ENCODE results near the gene AFAP1. TPM values are rescaled to one million over a fixed set of nuclear protein-coding genes. Genes with fewer than 3 reads are reported as not detected.

Gene AFAP1
- total and polyA plus RNA-seq, 8 donors, result 23.6 to 31.4 (median 27.4) TPM

- DNase-seq (peak in 1 of 4 donors; percentile 66), ATAC-seq (no peak)
- intact Hi-C loops (cut with DNase I), result no loop called here
- Histone ChIP-seq H3K27ac (no peak overlapping the region), H3K4me3 (no peak overlapping the region), H3K27me3 (no peaks in the 10 kb centered on the region), H3K36me3 (peaks cover 0 to 7% of the 10 kb centered on the region in 2 donors), H3K9me3 (no peaks in the 10 kb centered on the region), H3K4me1 (peaks cover 0 to 13% of the 10 kb centered on the region in 2 donors)
- TF ChIP-seq CTCF (IDR thresholded peaks at IDR 0.05), result no peak
These were observed 197.5 kb downstream of the AFAP1 start for GRCh38 chr4:7741946-7742806.

- Histone ChIP-seq H3K36me3 (peaks cover 0 to 7% of the 10 kb centered on the region in 2 donors), H3K27me3 (no peaks in the 10 kb centered on the region), H3K9me3 (no peaks in the 10 kb centered on the region), H3K27ac (no peak overlapping the region), H3K4me1 (peaks cover 0 to 13% of the 10 kb centered on the region in 2 donors), H3K4me3 (no peak overlapping the region)
- no peak for ATAC-seq
- DNase-seq, result peak in 1 of 4 donors; percentile 44
- intact Hi-C loops (cut with DNase I), result no loop called here
- TF ChIP-seq CTCF (IDR thresholded peaks at IDR 0.05), result no peak
These were observed 198.7 kb downstream of the AFAP1 start for GRCh38 chr4:7740866-7741525.

DNA sequence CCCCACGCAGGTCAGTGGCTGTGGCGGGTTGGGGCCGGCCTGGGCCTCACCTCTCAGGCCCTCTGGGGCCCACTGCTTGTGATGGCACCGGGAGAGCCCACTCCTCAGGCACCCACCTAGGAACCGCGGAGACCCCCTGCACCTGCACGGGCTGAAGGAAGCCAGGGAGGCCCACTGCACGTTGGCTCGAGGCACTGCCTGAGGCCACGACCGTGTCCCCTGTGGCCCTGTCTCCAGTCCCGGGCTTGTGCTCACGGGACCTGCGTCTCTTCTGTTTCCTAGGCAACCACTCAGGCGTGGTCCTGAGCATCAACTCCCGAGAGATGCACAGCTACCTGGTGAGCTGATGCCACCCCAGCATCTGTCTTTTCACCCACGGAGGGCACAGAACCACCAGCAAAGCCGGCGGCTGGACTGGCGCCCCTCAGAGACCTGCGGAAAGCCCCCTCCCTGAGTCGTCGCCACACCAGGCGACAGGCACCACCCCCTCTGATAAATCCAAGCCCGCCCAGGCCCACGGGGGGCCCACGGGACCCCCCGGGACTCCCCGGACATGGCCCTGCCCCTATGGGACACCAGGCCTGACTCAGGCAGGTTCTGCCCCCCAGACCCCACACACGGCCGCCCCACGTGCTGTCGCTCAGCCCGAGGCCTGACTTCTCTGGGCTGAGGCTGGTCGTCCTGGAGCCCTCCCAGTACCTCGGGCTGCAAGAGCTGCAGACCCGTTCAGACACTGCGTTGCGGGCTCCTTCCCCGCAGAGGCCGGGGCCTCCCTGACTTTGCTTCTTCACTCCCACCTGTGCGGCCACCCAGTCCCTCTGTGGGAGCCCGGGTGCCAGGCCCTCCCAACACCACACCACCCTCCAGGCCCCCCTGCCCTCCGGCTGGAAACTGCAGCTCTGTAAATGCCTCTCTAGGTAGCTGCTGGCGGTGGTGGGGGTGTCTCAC lies 199.5 kb downstream of the AFAP1 start:
- no peak for ATAC-seq
- intact Hi-C loops (cut with DNase I), result no loop called here
- no peak overlapping the region for H3K4me3 ChIP-seq

More for the DNA sequence above, 199.5 kb downstream of the AFAP1 start:
- Histone ChIP-seq H3K36me3 (peaks cover 0 to 7% of the 10 kb centered on the region in 2 donors), H3K9me3 (no peaks in the 10 kb centered on the region), H3K27ac (no peak overlapping the region), H3K4me1 (peaks cover 0 to 13% of the 10 kb centered on the region in 2 donors), H3K27me3 (peaks cover 0 to 2% of the 10 kb centered on the region in 2 donors)
- DNase-seq, result peak in 1 of 4 donors; percentile 71
- no peak for TF ChIP-seq CTCF (IDR thresholded peaks at IDR 0.05)

Measured in left lung (tissue), 10 donors.